H9 (cell line): ENCODE data around the gene PRIM2. TPM values are rescaled to one million over a fixed set of nuclear protein-coding genes. Genes with fewer than 3 reads are reported as not detected.

Source experiments
- DNase-seq: peaks from one replicate; pipeline ENCODE4 v3.0.0-alpha.2; 2017
- H2AFZ ChIP-seq: one replicate; pipeline ENCODE4 v1.6.1; 2013; ENCODE audit warnings: mild to moderate bottlenecking, low read length, control low read depth, moderate library complexity
- H2AK5ac ChIP-seq: 2 replicates; pipeline ENCODE4 v1.6.1; 2013; ENCODE audit warnings: low read length, control low read depth, mixed read lengths; ENCODE audit not compliant: insufficient read length
- H2BK120ac ChIP-seq: one replicate; pipeline ENCODE4 v1.6.1; 2013; ENCODE audit warnings: low read depth, mild to moderate bottlenecking, low read length, control low read depth, inconsistent platforms; ENCODE audit not compliant: poor library complexity, severe bottlenecking
- H2BK12ac ChIP-seq: 2 replicates; pipeline ENCODE4 v1.6.1; 2013; ENCODE audit warnings: low read length, control low read depth, mixed read lengths, low read depth; ENCODE audit not compliant: insufficient read length
- H2BK15ac ChIP-seq: 2 replicates; pipeline ENCODE4 v1.6.1; 2013; ENCODE audit warnings: low read depth, low read length, control low read depth
- H2BK20ac ChIP-seq: one replicate; pipeline ENCODE4 v1.6.1; 2013; ENCODE audit warnings: low read depth, mild to moderate bottlenecking, low read length, control low read depth, inconsistent platforms; ENCODE audit not compliant: poor library complexity, severe bottlenecking
- H2BK5ac ChIP-seq: 2 replicates; pipeline ENCODE4 v1.6.1; 2013; ENCODE audit warnings: low read length, control low read depth, mixed read lengths; ENCODE audit not compliant: insufficient read length
- H3K14ac ChIP-seq: 2 replicates; pipeline ENCODE4 v1.6.1; 2013; ENCODE audit warnings: low read length, control low read depth; ENCODE audit not compliant: insufficient read depth
- H3K18ac ChIP-seq: 2 replicates; pipeline ENCODE4 v1.6.1; 2013; ENCODE audit warnings: low read depth, mild to moderate bottlenecking, mixed read lengths, low read length, control low read depth; ENCODE audit not compliant: insufficient read length
- H3K23ac ChIP-seq: 2 replicates; pipeline ENCODE4 v1.6.1; 2013; ENCODE audit warnings: low read length, control low read depth, mixed read lengths, low read depth; ENCODE audit not compliant: insufficient read length
- H3K23me2 ChIP-seq: 2 replicates; pipeline ENCODE4 v1.6.1; 2013; ENCODE audit warnings: low read depth, mild to moderate bottlenecking, mixed read lengths, low read length, control low read depth; ENCODE audit not compliant: insufficient read length, poor library complexity, severe bottlenecking
- H3K27ac ChIP-seq: 2 replicates; pipeline ENCODE4 v1.5.1; 2013; ENCODE audit warnings: low read length, control low read depth, mixed read lengths, low read depth; ENCODE audit not compliant: insufficient read length
- H3K27me3 ChIP-seq: 2 replicates; pipeline ENCODE4 v1.6.1; 2013; ENCODE audit warnings: low read length, control low read depth, inconsistent platforms; ENCODE audit not compliant: insufficient read depth
- H3K4ac ChIP-seq: 2 replicates; pipeline ENCODE4 v1.6.1; 2013; ENCODE audit warnings: low read depth, mild to moderate bottlenecking, control low read depth, inconsistent platforms, low read length, moderate library complexity
- H3K4me1 ChIP-seq: 2 replicates; pipeline ENCODE4 v1.6.1; 2013; ENCODE audit warnings: low read length, control low read depth, inconsistent platforms; ENCODE audit not compliant: insufficient read depth
- H3K4me2 ChIP-seq: 2 replicates; pipeline ENCODE4 v1.6.1; 2013; ENCODE audit warnings: low read length, control low read depth, mixed read lengths; ENCODE audit not compliant: insufficient read length, insufficient read depth
- H3K56ac ChIP-seq: 2 replicates; pipeline ENCODE4 v1.6.1; 2013; ENCODE audit warnings: low read depth, mild to moderate bottlenecking, mixed read lengths, low read length, control low read depth; ENCODE audit not compliant: insufficient read length
- H3K79me1 ChIP-seq: 2 replicates; pipeline ENCODE4 v1.6.1; 2013; ENCODE audit warnings: low read depth, mild to moderate bottlenecking, moderate library complexity, low read length, control low read depth, inconsistent platforms; ENCODE audit not compliant: insufficient read depth, poor library complexity, severe bottlenecking
- H3K79me2 ChIP-seq: 2 replicates; pipeline ENCODE4 v1.6.1; 2013; ENCODE audit warnings: low read length, control low read depth, inconsistent platforms; ENCODE audit not compliant: insufficient read depth
- H3K9ac ChIP-seq: 2 replicates; pipeline ENCODE4 v1.6.1; 2013; ENCODE audit warnings: low read length, control low read depth, mixed read lengths; ENCODE audit not compliant: insufficient read length; ENCODE audit errors: extremely low read depth
- H3K9me3 ChIP-seq: one replicate; pipeline ENCODE4 v1.6.1; 2013; ENCODE audit warnings: low read depth, low read length, inconsistent platforms; ENCODE audit not compliant: control insufficient read depth
- H3T11ph ChIP-seq: one replicate; pipeline ENCODE4 v1.6.1; 2013; ENCODE audit warnings: mild to moderate bottlenecking, low read length, control low read depth, inconsistent platforms
- H4K20me1 ChIP-seq: one replicate; pipeline ENCODE4 v1.6.1; 2013; ENCODE audit not compliant: control insufficient read depth, insufficient read length, insufficient read depth
- H4K5ac ChIP-seq: 2 replicates; pipeline ENCODE4 v1.6.1; 2013; ENCODE audit warnings: low read depth, mild to moderate bottlenecking, mixed read lengths, low read length, control low read depth; ENCODE audit not compliant: insufficient read length
- H4K8ac ChIP-seq: replicated peaks from 2 replicates; pipeline ENCODE4 v1.6.1; 2013; ENCODE audit warnings: low read length, control low read depth, mixed read lengths, low read depth; ENCODE audit not compliant: insufficient read length
- H4K91ac ChIP-seq: 2 replicates; pipeline ENCODE4 v1.6.1; 2013; ENCODE audit warnings: low read depth, mild to moderate bottlenecking, moderate library complexity, mixed read lengths, low read length, control low read depth; ENCODE audit not compliant: insufficient read length
- H3K27ac Mint-ChIP-seq, 3 experiments: 2 replicates in 2 of 3; 3 replicates in 1 of 3; pipeline ENCODE4 v1.8.0; 2020 to 2021; ENCODE audit warnings: mixed read lengths in 3 of 3, mild to moderate bottlenecking in 1 of 3, moderate library complexity in 1 of 3
- H3K27me3 Mint-ChIP-seq: 2 replicates; pipeline ENCODE4 v1.8.0; 2021; ENCODE audit warnings: low read depth, mild to moderate bottlenecking, moderate library complexity, mixed read lengths
- H3K36me3 Mint-ChIP-seq, 3 experiments: 2 replicates in 2 of 3; 3 replicates in 1 of 3; pipeline ENCODE4 v1.8.0; 2020 to 2021; ENCODE audit warnings: low read depth in 3 of 3, mixed read lengths in 3 of 3; ENCODE audit not compliant: insufficient read depth in 1 of 3
- H3K4me1 Mint-ChIP-seq, 2 experiments: 2 replicates each; pipeline ENCODE4 v1.8.0; 2020; ENCODE audit warnings: mixed read lengths in 2 of 2
- H3K4me3 Mint-ChIP-seq, 2 experiments: 2 replicates in 1 of 2; 3 replicates in 1 of 2; pipeline ENCODE4 v1.8.0; 2020 to 2021; ENCODE audit warnings: mild to moderate bottlenecking in 2 of 2, mixed read lengths in 2 of 2, moderate library complexity in 1 of 2
- H3K9me3 Mint-ChIP-seq, 2 experiments: 2 replicates in 1 of 2; 3 replicates in 1 of 2; pipeline ENCODE4 v1.8.0; 2020; ENCODE audit warnings: mild to moderate bottlenecking in 2 of 2, mixed read lengths in 2 of 2, moderate library complexity in 1 of 2
- CTCF ChIP-seq: fragments of 200-600 bp; sonication (generic); conservative IDR thresholded peaks from 3 replicates; pipeline ENCODE4 v1.8.0; 2021; ENCODE audit warnings: antibody characterized with exemption, mild to moderate bottlenecking
- total RNA-seq: library from RNA; stranded (reverse); gene quantifications from 2 replicates; pipeline ENCODE4 v1.2.1, GENCODE V29; 2021

The PRIM2 gene
- total RNA-seq, 1 experiment from 2014 or later, result 43.0 TPM

- H2AFZ ChIP-seq, result no peak overlapping the region
- peaks cover 1% of the 10 kb centered on the region for H3K27me3 Mint-ChIP-seq
Observed at GRCh38 chr6:57313009-57313408, 4.4 kb upstream of the PRIM2 start.

More at GRCh38 chr6:57313009-57313408, 4.4 kb upstream of the PRIM2 start:
- no peak overlapping the region for H3T11ph ChIP-seq
- H2BK20ac ChIP-seq, result no peak overlapping the region
- no peak overlapping the region for H3K14ac ChIP-seq
- peaks cover 0 to 3% of the 10 kb centered on the region in 2 experiments; a peak in 1 of 4 replicates for H3K4me1 Mint-ChIP-seq
- H3K18ac ChIP-seq, result no peak overlapping the region
- H3K4me2 ChIP-seq, result no peak overlapping the region
- H4K91ac ChIP-seq, result no peak overlapping the region
- no peaks in the 10 kb centered on the region for H3K79me1 ChIP-seq
- H2BK12ac ChIP-seq, result no peak overlapping the region
- DNase-seq, result no peak
- no peaks in the 10 kb centered on the region for H3K27me3 ChIP-seq
- H3K9ac ChIP-seq, result no peak overlapping the region
- H3K27ac ChIP-seq, result no peak overlapping the region
- no peak for TF ChIP-seq CTCF
- H3K4me3 Mint-ChIP-seq, result no peak overlapping the region
- H3K36me3 Mint-ChIP-seq, result peaks cover 7 to 13% (median 7%) of the 10 kb centered on the region in 3 experiments
- no peaks in the 10 kb centered on the region for H3K9me3 ChIP-seq
- no peak overlapping the region for H2AK5ac ChIP-seq
- no peak overlapping the region for H3K4ac ChIP-seq
- H3K9me3 Mint-ChIP-seq, result peaks cover 9 to 11% of the 10 kb centered on the region in 2 experiments; a peak in 4 of 5 replicates
- no peak overlapping the region for H4K8ac ChIP-seq
- H2BK5ac ChIP-seq, result no peak overlapping the region
- H2BK120ac ChIP-seq, result no peak overlapping the region
- H2BK15ac ChIP-seq, result no peak overlapping the region
- H3K23me2 ChIP-seq, result peaks cover 2% of the 10 kb centered on the region
- H3K4me1 ChIP-seq, result no peaks in the 10 kb centered on the region
- H3K23ac ChIP-seq, result no peak overlapping the region
- H3K56ac ChIP-seq, result no peak overlapping the region
- H4K5ac ChIP-seq, result no peak overlapping the region
- no peaks in the 10 kb centered on the region for H4K20me1 ChIP-seq
- H3K27ac Mint-ChIP-seq, result no peak overlapping the region
- H3K79me2 ChIP-seq, result peaks cover 4% of the 10 kb centered on the region; the same call in 1 of the 2 replicates
